Measurements from ENCODE around the gene RBM23.
A peak's percentile ranks its signal among the peaks of the same experiment; 100 is the strongest.

The RBM23 gene

GRCh38 chr14:22932146-22932545, 13.2 kb upstream of the RBM23 start:
- TF ChIP-seq MAX (IDR thresholded peaks at IDR 0.05) (no peak), ZBTB7A (IDR thresholded peaks at IDR 0.05; ENCODE audit: low read depth) (no peak), RAD21 (IDR thresholded peaks at IDR 0.05; ENCODE audit: low read depth) (no peak), YY1 (IDR thresholded peaks at IDR 0.05; ENCODE audit: low read depth) (no peak), TCF12 (IDR thresholded peaks at IDR 0.05; ENCODE audit: low read depth) (no peak), REST (IDR thresholded peaks at IDR 0.05; ENCODE audit: low read depth) (no peak), CREB1 (IDR thresholded peaks at IDR 0.05; ENCODE audit: low read depth) (no peak), FOXM1 (IDR thresholded peaks at IDR 0.05; ENCODE audit: borderline replicate concordance, low read depth) (no peak), CEBPB (IDR thresholded peaks at IDR 0.05) (no peak), TEAD4 (IDR thresholded peaks at IDR 0.05) (no peak), USF1 (IDR thresholded peaks at IDR 0.05) (no peak), TAF1 (IDR thresholded peaks at IDR 0.05; ENCODE audit: low read depth) (no peak), EP300 (IDR thresholded peaks at IDR 0.05; ENCODE audit: borderline replicate concordance) (no peak), EGR1 (IDR thresholded peaks at IDR 0.05) (no peak)

- TF ChIP-seq MAX (IDR thresholded peaks at IDR 0.05) (peak; percentile 11; the same call in 1 of the 2 replicates), TAF1 (IDR thresholded peaks at IDR 0.05; ENCODE audit: low read depth) (no peak), EGR1 (IDR thresholded peaks at IDR 0.05) (no peak)
Measured at GRCh38 chr14:22929961-22930364, 11.0 kb upstream of the RBM23 start.

- no peak for TF ChIP-seq USF1 (IDR thresholded peaks at IDR 0.05)
- TF ChIP-seq EGR1 (IDR thresholded peaks at IDR 0.05) = peak; percentile 63; the same call in 1 of the 2 replicates
- peak; percentile 97 for TF ChIP-seq TAF1 (IDR thresholded peaks at IDR 0.05; ENCODE audit: low read depth)
- peak; percentile 97 for TF ChIP-seq YY1 (IDR thresholded peaks at IDR 0.05; ENCODE audit: low read depth)
- peak; percentile 82; the same call in 1 of the 2 replicates for TF ChIP-seq ZBTB7A (IDR thresholded peaks at IDR 0.05; ENCODE audit: low read depth)
- TF ChIP-seq REST (IDR thresholded peaks at IDR 0.05; ENCODE audit: low read depth) = no peak
- peak; percentile 89 for TF ChIP-seq TEAD4 (IDR thresholded peaks at IDR 0.05)
- TF ChIP-seq CREB1 (IDR thresholded peaks at IDR 0.05; ENCODE audit: low read depth) = peak; percentile 35; the same call in 1 of the 2 replicates
- no peak for TF ChIP-seq NFIC (IDR thresholded peaks at IDR 0.05)
- TF ChIP-seq CEBPB (IDR thresholded peaks at IDR 0.05) = peak; percentile 20; the same call in 1 of the 2 replicates
- no peak for TF ChIP-seq RAD21 (IDR thresholded peaks at IDR 0.05; ENCODE audit: low read depth)
- TF ChIP-seq MAX (IDR thresholded peaks at IDR 0.05) = peak; percentile 88
- no peak for TF ChIP-seq TCF12 (IDR thresholded peaks at IDR 0.05; ENCODE audit: low read depth)
- no peak for TF ChIP-seq EP300 (IDR thresholded peaks at IDR 0.05; ENCODE audit: borderline replicate concordance)
Measured at GRCh38 chr14:22929104-22929960, 10.4 kb upstream of the RBM23 start, which contains the start of gene PRMT5. Gene PRMT5 (minus strand): TSS chr14:22929376. CDS start chr14:22929361, 15 bp downstream.

GRCh38 chr14:22928237-22929103, 9.5 kb upstream of the RBM23 start:
- TF ChIP-seq ZBTB7A (IDR thresholded peaks at IDR 0.05; ENCODE audit: low read depth) (no peak), REST (IDR thresholded peaks at IDR 0.05; ENCODE audit: low read depth) (no peak), NFIC (IDR thresholded peaks at IDR 0.05) (no peak), USF1 (IDR thresholded peaks at IDR 0.05) (no peak), FOXM1 (IDR thresholded peaks at IDR 0.05; ENCODE audit: borderline replicate concordance, low read depth) (no peak), CREB1 (IDR thresholded peaks at IDR 0.05; ENCODE audit: low read depth) (no peak), CEBPB (IDR thresholded peaks at IDR 0.05) (no peak), RAD21 (IDR thresholded peaks at IDR 0.05; ENCODE audit: low read depth) (no peak), MAX (IDR thresholded peaks at IDR 0.05) (no peak), YY1 (IDR thresholded peaks at IDR 0.05; ENCODE audit: low read depth) (no peak), EGR1 (IDR thresholded peaks at IDR 0.05) (no peak), TEAD4 (IDR thresholded peaks at IDR 0.05) (no peak), EP300 (IDR thresholded peaks at IDR 0.05; ENCODE audit: borderline replicate concordance) (no peak), TAF1 (IDR thresholded peaks at IDR 0.05; ENCODE audit: low read depth) (no peak)

All from Ishikawa (cell line).